CD8-positive, alpha-beta memory T cell (primary cell): ENCODE results near the gene CAB39. TPM values are rescaled to one million over a fixed set of nuclear protein-coding genes. Genes with fewer than 3 reads are reported as not detected.

Experiments used
- CTCF ChIA-PET: fragments of 350-600 bp; sonication (Branson Sonifier 250); formaldehyde crosslinking; loops from one replicate; lab custom pipeline; 2021; ENCODE audit warnings: antibody characterized with exemption; lab: Charles Lee
- POLR2A ChIA-PET: fragments of 350-600 bp; sonication (Branson Sonifier 250); formaldehyde crosslinking; loops from one replicate; lab custom pipeline; 2021; ENCODE audit warnings: antibody characterized with exemption; lab: Charles Lee
- DNase-seq, 5 donors: peaks; one replicate each; pipeline versions ENCODE4 v3.0.0 to v3.0.0-alpha.2; 2020 to 2022; ENCODE audit warnings: mixed read lengths in 1 of 5
- H3K27ac ChIP-seq: one replicate; pipeline ENCODE4 v1.7.0; 2013; ENCODE audit warnings: low read depth, mild to moderate bottlenecking, low read length, moderate library complexity
- H3K27me3 ChIP-seq: 2 replicates; pipeline ENCODE4 v1.7.0; 2013; ENCODE audit warnings: low read length, mild to moderate bottlenecking; ENCODE audit not compliant: insufficient read depth, poor library complexity, severe bottlenecking
- H3K36me3 ChIP-seq: 2 replicates; pipeline ENCODE4 v1.7.0; 2013; ENCODE audit warnings: mild to moderate bottlenecking, low read length, moderate library complexity; ENCODE audit not compliant: insufficient read depth
- H3K4me1 ChIP-seq: 2 replicates; pipeline ENCODE4 v1.7.0; 2013; ENCODE audit warnings: mild to moderate bottlenecking, low read length, moderate library complexity; ENCODE audit not compliant: insufficient read depth
- H3K4me3 ChIP-seq: 2 replicates; pipeline ENCODE4 v1.7.0; 2013; ENCODE audit warnings: mild to moderate bottlenecking, low read length
- H3K9me3 ChIP-seq: 2 replicates; pipeline ENCODE4 v1.7.0; 2013; ENCODE audit warnings: mild to moderate bottlenecking, low read length
- H3K27ac Mint-ChIP-seq, 8 donors: one replicate each; pipeline ENCODE4 v1.8.0; 2020 to 2021; ENCODE audit warnings: mixed read lengths in 8 of 8, mild to moderate bottlenecking in 6 of 8, inconsistent platforms in 3 of 8, moderate library complexity in 3 of 8
- H3K27me3 Mint-ChIP-seq, 2 donors: one replicate each; pipeline ENCODE4 v1.8.0; 2020 to 2021; ENCODE audit warnings: mixed read lengths in 2 of 2, mild to moderate bottlenecking in 1 of 2, moderate library complexity in 1 of 2
- H3K36me3 Mint-ChIP-seq, 3 donors: one replicate each; pipeline ENCODE4 v1.8.0; 2020 to 2021; ENCODE audit warnings: mixed read lengths in 3 of 3, inconsistent platforms in 1 of 3, mild to moderate bottlenecking in 1 of 3
- H3K4me1 Mint-ChIP-seq, 3 donors: one replicate each; pipeline ENCODE4 v1.8.0; 2020 to 2021; ENCODE audit warnings: mixed read lengths in 3 of 3, inconsistent platforms in 1 of 3, mild to moderate bottlenecking in 1 of 3
- H3K4me3 Mint-ChIP-seq, 7 donors: one replicate each; pipeline ENCODE4 v1.8.0; 2020 to 2021; ENCODE audit warnings: mixed read lengths in 7 of 7, mild to moderate bottlenecking in 6 of 7, moderate library complexity in 4 of 7, inconsistent platforms in 2 of 7
- H3K9me3 Mint-ChIP-seq, 5 donors: one replicate each; pipeline ENCODE4 v1.8.0; 2020 to 2022; ENCODE audit warnings: mixed read lengths in 5 of 5, mild to moderate bottlenecking in 3 of 5, moderate library complexity in 2 of 5, inconsistent platforms in 1 of 5
- polyA plus RNA-seq: library from polyadenylated mRNA; unstranded; fragments of 300-500 nt; fragmentation: Illumina TruSeq; gene quantifications from one replicate; pipeline ENCODE4 v1.2.3, GENCODE V29; 2021
- total RNA-seq, 2 experiments: library from RNA; stranded (reverse); gene quantifications; one replicate each; pipeline ENCODE4 v1.2.3, GENCODE V29; 2021

The CAB39 gene
- total and polyA plus RNA-seq, 3 experiments from 2014 or later: 80.8 to 147 (median 136) TPM

DNA sequence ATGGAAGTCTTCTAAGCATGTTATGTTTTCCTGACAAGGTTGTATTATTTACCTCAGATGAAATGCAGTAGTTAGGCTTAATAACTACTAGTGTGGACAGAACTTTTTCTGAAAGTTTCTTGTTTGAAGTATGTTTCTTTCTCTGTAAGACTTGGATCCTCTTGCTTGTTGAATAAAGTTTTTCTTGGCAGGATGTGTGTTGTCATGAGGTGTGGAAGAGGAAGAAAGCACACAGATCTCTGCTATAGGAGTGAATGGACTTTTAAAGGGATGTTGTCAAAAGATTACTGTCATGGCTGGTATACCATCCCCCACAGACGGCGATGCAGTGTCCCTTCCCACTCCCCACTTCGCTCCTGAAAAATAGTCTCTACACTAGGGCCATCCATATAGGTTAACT is 2.6 kb downstream of the CAB39 start:
- Mint-ChIP-seq H3K36me3 (peaks cover 0 to 26% (median 0%) of the 10 kb centered on the region in 3 donors), H3K4me1 (peaks cover 58 to 71% (median 67%) of the 10 kb centered on the region in 3 donors), H3K4me3 (peak overlapping the region; percentile 65 to 99 (median 92)), H3K9me3 (no peaks in the 10 kb centered on the region), H3K27me3 (no peaks in the 10 kb centered on the region), H3K27ac (peak overlapping the region; percentile 71 to 97 (median 94))
- peak overlapping the region; percentile 71 for H3K27ac ChIP-seq
- no peaks in the 10 kb centered on the region for H3K9me3 ChIP-seq
- no peaks in the 10 kb centered on the region for H3K27me3 ChIP-seq
- H3K36me3 ChIP-seq: no peaks in the 10 kb centered on the region
- ChIA-PET CTCF (interaction anchor here (1.1 to 2.5 kb wide), 4 partner anchors 11 to 79 kb away, joined by 4 to 9 read pairs (median 7); no protein-coding TSS in a partner anchor), POLR2A (interaction anchor here (0.6 to 1.5 kb wide), 2 partner anchors 54 to 63 kb away, joined by 4 read pairs; no protein-coding TSS in a partner anchor)
- H3K4me1 ChIP-seq: peaks cover 59% of the 10 kb centered on the region
- peak overlapping the region; percentile 96 for H3K4me3 ChIP-seq
- DNase-seq: no peak

DNA sequence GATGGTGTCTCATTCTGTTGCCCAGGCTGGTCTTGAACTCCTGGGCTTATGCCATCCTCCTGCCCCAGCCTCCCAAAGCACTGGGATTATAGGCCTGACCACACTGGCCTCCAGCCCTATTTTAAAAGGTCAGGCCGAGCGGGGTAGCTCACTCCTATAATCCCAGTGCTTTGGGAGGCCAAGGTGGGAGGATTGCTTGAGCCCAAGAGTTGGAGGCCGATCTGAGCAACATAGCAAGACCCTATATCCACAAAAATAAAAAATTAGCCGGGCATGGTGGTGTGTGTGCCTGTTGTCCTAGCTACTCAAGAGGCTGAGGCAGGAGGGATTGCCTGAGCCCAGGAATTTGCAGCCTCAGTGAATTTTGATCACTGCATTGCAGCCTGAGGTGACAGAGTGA is 3.9 kb downstream of the CAB39 start:
- Histone ChIP-seq H3K4me3 (no peak overlapping the region), H3K27ac (no peak overlapping the region), H3K4me1 (peaks cover 71% of the 10 kb centered on the region), H3K27me3 (no peaks in the 10 kb centered on the region), H3K36me3 (no peaks in the 10 kb centered on the region), H3K9me3 (no peaks in the 10 kb centered on the region)
- H3K27me3 Mint-ChIP-seq: no peaks in the 10 kb centered on the region
- ChIA-PET CTCF (no interaction called here), POLR2A (no interaction called here)
- peaks cover 66 to 84% (median 81%) of the 10 kb centered on the region in 3 donors for H3K4me1 Mint-ChIP-seq
- peak overlapping the region in 3 of 7 donors; percentile 15 to 44 (median 37) for H3K4me3 Mint-ChIP-seq
- H3K9me3 Mint-ChIP-seq: no peaks in the 10 kb centered on the region
- H3K36me3 Mint-ChIP-seq: peaks cover 0 to 36% (median 0%) of the 10 kb centered on the region in 3 donors
- no peak for DNase-seq
- H3K27ac Mint-ChIP-seq: peak overlapping the region in 5 of 8 donors; percentile 74 to 88 (median 84)

DNA sequence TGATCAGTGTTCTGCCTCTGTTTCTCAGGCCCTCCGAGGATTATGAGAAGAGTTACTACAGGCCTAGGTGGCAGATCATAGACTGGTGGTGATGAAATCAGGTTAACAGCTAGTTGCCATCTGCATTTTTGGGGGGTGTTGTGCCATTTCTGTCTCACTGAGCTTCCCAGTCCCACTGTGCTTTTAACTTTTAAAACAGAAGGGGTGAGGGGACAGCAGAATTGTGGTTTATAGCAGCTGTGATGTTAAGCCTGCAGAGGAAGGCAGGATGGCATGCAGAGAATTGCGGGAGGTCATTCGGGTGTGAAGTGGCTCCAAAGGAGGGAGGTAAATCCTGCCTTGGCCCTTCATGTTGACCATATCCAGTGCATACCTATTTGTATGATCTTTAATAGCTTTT is 5.0 kb downstream of the CAB39 start:
- Mint-ChIP-seq H3K36me3 (peaks cover 0 to 38% (median 0%) of the 10 kb centered on the region in 3 donors), H3K27ac (peak overlapping the region; percentile 73 to 88 (median 81)), H3K4me1 (peaks cover 71 to 86% (median 84%) of the 10 kb centered on the region in 3 donors), H3K27me3 (no peaks in the 10 kb centered on the region), H3K4me3 (peak overlapping the region; percentile 24 to 64 (median 55)), H3K9me3 (no peaks in the 10 kb centered on the region)
- H3K4me1 ChIP-seq: peaks cover 74% of the 10 kb centered on the region
- CTCF ChIA-PET: interaction anchor here (1.5 to 1.6 kb wide), 2 partner anchors 9 to 77 kb away, joined by 3 read pairs; no protein-coding TSS in a partner anchor
- DNase-seq: no peak
- H3K27ac ChIP-seq: no peak overlapping the region
- no peaks in the 10 kb centered on the region for H3K9me3 ChIP-seq
- H3K4me3 ChIP-seq: no peak overlapping the region
- POLR2A ChIA-PET: interaction anchor here (1.0 kb wide), 1 partner anchor 11 kb away, joined by 3 read pairs; no protein-coding TSS in a partner anchor
- H3K36me3 ChIP-seq: no peaks in the 10 kb centered on the region
- no peaks in the 10 kb centered on the region for H3K27me3 ChIP-seq

DNA sequence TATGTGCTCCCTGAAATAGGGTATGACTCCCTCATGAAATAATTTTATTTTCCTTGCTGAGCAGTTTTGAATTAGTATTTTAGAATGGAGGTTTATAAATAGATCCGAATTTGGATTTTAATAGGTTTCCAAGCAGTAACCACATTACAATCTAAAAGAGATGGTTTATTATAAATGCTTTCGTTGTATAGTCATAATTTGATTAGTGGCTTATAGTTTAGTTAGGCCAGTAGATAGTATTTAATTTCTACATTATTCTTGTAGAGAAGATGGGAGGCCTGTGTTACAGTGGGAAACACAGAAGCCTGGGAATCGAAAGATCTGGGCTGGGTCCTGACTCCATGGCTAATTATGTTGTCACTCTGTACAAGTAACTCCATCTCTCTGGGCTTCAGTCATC is 6.7 kb downstream of the CAB39 start:
- H3K27ac ChIP-seq: no peak overlapping the region
- H3K4me1 Mint-ChIP-seq: peaks cover 79 to 97% (median 96%) of the 10 kb centered on the region in 3 donors
- H3K27ac Mint-ChIP-seq: peak overlapping the region in 6 of 8 donors; percentile 9 to 81 (median 44)
- no peaks in the 10 kb centered on the region for H3K27me3 Mint-ChIP-seq
- DNase-seq: no peak
- H3K9me3 ChIP-seq: no peaks in the 10 kb centered on the region
- CTCF ChIA-PET: no interaction called here
- no peaks in the 10 kb centered on the region for H3K9me3 Mint-ChIP-seq
- POLR2A ChIA-PET: no interaction called here
- no peaks in the 10 kb centered on the region for H3K36me3 ChIP-seq
- no peaks in the 10 kb centered on the region for H3K27me3 ChIP-seq
- peaks cover 0 to 31% (median 0%) of the 10 kb centered on the region in 3 donors for H3K36me3 Mint-ChIP-seq
- H3K4me3 Mint-ChIP-seq: peak overlapping the region in 1 of 7 donors; percentile 17
- peaks cover 86% of the 10 kb centered on the region for H3K4me1 ChIP-seq
- no peak overlapping the region for H3K4me3 ChIP-seq

DNA sequence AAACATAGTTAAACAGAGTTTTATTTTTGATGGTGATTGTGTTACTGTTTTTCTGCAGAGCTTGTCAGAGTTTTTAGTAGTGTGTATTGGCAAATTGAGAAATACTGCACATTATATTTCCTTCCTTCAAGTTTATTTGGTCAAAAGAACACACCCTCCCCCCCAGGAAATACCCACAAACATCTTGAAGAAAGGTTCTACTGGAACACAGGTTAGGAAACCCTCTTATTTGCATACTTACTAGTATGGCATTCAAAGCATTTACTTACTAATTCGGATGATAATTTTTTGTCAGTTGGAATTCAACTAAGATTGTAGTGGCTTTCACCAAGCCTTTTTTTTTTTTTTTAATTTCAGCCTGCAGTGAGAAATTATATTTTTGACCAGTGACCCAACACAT is 9.1 kb downstream of the CAB39 start:
- peaks cover 75 to 95% (median 87%) of the 10 kb centered on the region in 3 donors for H3K4me1 Mint-ChIP-seq
- H3K36me3 Mint-ChIP-seq: peaks cover 0 to 35% (median 5%) of the 10 kb centered on the region in 3 donors

DNA sequence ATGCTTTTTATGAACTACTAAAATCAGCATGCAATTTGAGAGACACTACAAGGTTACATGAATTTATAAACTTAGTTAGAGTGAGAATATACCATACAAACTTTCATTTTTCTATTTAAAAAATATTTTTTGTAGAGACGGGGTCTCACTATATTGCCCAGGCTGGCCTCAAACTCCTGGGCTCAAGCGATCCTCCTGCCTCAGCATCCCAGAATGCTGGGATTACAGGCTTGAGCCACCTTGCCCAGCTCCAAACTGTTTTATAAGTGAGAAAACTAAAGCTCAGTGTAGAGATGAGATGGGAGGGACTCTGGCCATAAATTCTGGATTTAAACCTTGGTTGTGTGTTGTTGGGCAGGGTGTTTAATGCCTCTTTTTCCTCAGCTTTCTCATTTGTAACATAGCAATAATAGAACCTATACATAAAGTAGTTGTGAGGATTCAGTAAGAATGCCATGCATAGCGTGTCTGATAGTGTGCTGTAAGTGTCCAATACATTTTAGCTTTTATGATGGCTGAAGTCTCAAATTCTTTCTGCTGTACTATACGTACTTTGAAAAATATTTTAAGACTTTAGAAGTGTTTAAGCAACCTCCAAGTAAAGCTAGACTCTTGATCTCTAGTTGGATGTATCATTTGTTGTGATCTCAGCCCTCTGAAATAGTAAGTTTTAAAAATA is 9.7 kb downstream of the CAB39 start:
- H3K36me3 Mint-ChIP-seq: peaks cover 0 to 33% (median 5%) of the 10 kb centered on the region in 3 donors
- peak overlapping the region; percentile 36 to 78 (median 70) for H3K27ac Mint-ChIP-seq
- Histone ChIP-seq H3K4me3 (peak overlapping the region; percentile 1), H3K27me3 (no peaks in the 10 kb centered on the region), H3K4me1 (peaks cover 74% of the 10 kb centered on the region), H3K9me3 (no peaks in the 10 kb centered on the region), H3K27ac (no peak overlapping the region), H3K36me3 (no peaks in the 10 kb centered on the region)
- DNase-seq: no peak
- no peaks in the 10 kb centered on the region for H3K27me3 Mint-ChIP-seq
- H3K4me3 Mint-ChIP-seq: peak overlapping the region; percentile 21 to 64 (median 55)
- ChIA-PET CTCF (interaction anchor here (0.9 to 2.9 kb wide), 4 partner anchors 8 to 76 kb away, joined by 3 to 13 read pairs (median 8); partner anchors contain the start of gene CAB39), POLR2A (interaction anchor here (1.7 kb wide), 1 partner anchor 8 kb away, joined by 12 read pairs; no protein-coding TSS in a partner anchor)
- H3K9me3 Mint-ChIP-seq: no peaks in the 10 kb centered on the region
- peaks cover 72 to 91% (median 85%) of the 10 kb centered on the region in 3 donors for H3K4me1 Mint-ChIP-seq

More for the DNA sequence above, 9.1 kb downstream of the CAB39 start:
- DNase-seq: peak in 1 of 5 donors; percentile 7
- POLR2A ChIA-PET: interaction anchor here (1.0 kb wide), 1 partner anchor 73 kb away, joined by 3 read pairs; no protein-coding TSS in a partner anchor
- H3K27ac Mint-ChIP-seq: peak overlapping the region in 7 of 8 donors; percentile 31 to 75 (median 62)
- CTCF ChIA-PET: interaction anchor here (0.6 to 2.9 kb wide), 4 partner anchors 8 to 750 kb away, joined by 3 to 13 read pairs (median 8); partner anchors contain the start of gene CAB39
- H3K4me1 ChIP-seq: peaks cover 78% of the 10 kb centered on the region
- H3K9me3 ChIP-seq: no peaks in the 10 kb centered on the region
- no peak overlapping the region for H3K4me3 ChIP-seq
- H3K27ac ChIP-seq: no peak overlapping the region
- no peaks in the 10 kb centered on the region for H3K27me3 Mint-ChIP-seq
- H3K27me3 ChIP-seq: no peaks in the 10 kb centered on the region
- H3K9me3 Mint-ChIP-seq: no peaks in the 10 kb centered on the region
- no peaks in the 10 kb centered on the region for H3K36me3 ChIP-seq
- peak overlapping the region in 5 of 7 donors; percentile 20 to 63 (median 55) for H3K4me3 Mint-ChIP-seq

DNA sequence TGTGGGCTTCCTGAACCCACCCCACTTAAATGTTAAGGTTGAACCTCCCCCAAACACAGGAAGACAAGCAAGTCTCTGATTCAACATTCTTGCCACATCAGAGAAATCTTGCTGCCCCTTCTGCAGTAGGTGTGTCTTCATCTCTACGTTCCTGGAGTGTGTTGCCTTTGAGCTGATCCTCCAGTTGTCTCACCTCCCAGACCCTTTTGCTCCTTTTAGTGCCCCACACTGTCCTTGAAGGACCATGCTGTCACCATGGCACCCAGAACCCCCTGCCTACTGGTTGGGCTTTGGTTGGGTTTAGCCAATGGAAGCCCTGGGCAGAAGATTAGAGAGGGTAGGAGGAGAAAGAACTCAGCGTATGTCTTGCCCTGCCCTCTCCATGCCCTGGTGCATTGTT is 10.7 kb downstream of the CAB39 start:
- Mint-ChIP-seq H3K4me3 (peak overlapping the region; percentile 31 to 76 (median 70)), H3K27me3 (no peaks in the 10 kb centered on the region), H3K36me3 (peaks cover 0 to 33% (median 5%) of the 10 kb centered on the region in 3 donors), H3K4me1 (peaks cover 62 to 81% (median 75%) of the 10 kb centered on the region in 3 donors), H3K27ac (peak overlapping the region; percentile 19 to 87 (median 72)), H3K9me3 (no peaks in the 10 kb centered on the region)
- no peaks in the 10 kb centered on the region for H3K36me3 ChIP-seq
- H3K4me1 ChIP-seq: peaks cover 64% of the 10 kb centered on the region
- peak overlapping the region; percentile 64 for H3K4me3 ChIP-seq
- H3K27ac ChIP-seq: no peak overlapping the region
- H3K9me3 ChIP-seq: no peaks in the 10 kb centered on the region
- DNase-seq: peak in 4 of 5 donors; percentile 8 to 80 (median 64)
- ChIA-PET CTCF (interaction anchor here (0.9 to 2.9 kb wide), 4 partner anchors 9 to 75 kb away, joined by 3 to 13 read pairs (median 8); partner anchors contain the start of gene CAB39), POLR2A (interaction anchor here (1.0 to 1.7 kb wide), 2 partner anchors 9 to 58 kb away, joined by 6 to 12 read pairs; no protein-coding TSS in a partner anchor)
- no peaks in the 10 kb centered on the region for H3K27me3 ChIP-seq
